ENCODE data around the gene CADM1.

GRCh38 chr11:115420505-115420904 is 83.7 kb downstream of the CADM1 start:
- TF ChIP-seq, protein P1, sequence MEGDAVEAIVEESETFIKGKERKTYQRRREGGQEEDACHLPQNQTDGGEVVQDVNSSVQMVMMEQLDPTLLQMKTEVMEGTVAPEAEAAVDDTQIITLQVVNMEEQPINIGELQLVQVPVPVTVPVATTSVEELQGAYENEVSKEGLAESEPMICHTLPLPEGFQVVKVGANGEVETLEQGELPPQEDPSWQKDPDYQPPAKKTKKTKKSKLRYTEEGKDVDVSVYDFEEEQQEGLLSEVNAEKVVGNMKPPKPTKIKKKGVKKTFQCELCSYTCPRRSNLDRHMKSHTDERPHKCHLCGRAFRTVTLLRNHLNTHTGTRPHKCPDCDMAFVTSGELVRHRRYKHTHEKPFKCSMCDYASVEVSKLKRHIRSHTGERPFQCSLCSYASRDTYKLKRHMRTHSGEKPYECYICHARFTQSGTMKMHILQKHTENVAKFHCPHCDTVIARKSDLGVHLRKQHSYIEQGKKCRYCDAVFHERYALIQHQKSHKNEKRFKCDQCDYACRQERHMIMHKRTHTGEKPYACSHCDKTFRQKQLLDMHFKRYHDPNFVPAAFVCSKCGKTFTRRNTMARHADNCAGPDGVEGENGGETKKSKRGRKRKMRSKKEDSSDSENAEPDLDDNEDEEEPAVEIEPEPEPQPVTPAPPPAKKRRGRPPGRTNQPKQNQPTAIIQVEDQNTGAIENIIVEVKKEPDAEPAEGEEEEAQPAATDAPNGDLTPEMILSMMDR (conservative IDR thresholded peaks at IDR 0.05 in 1 of 2, IDR thresholded peaks at IDR 0.05 in 1 of 2; ENCODE audit: low read depth in 1 of 2, low read length in 2 of 2), result no peak
- no peak for TF ChIP-seq EZH2 (IDR thresholded peaks at IDR 0.05; ENCODE audit: low read length, missing control alignments)
